ENCODE measurements around the gene ATG4A. TPM values are rescaled to one million over a fixed set of nuclear protein-coding genes. Genes with fewer than 3 reads are reported as not detected.

Gene ATG4A
- polyA plus RNA-seq, 3 donors = 6.6 to 16.8 (median 16.6) TPM

DNA sequence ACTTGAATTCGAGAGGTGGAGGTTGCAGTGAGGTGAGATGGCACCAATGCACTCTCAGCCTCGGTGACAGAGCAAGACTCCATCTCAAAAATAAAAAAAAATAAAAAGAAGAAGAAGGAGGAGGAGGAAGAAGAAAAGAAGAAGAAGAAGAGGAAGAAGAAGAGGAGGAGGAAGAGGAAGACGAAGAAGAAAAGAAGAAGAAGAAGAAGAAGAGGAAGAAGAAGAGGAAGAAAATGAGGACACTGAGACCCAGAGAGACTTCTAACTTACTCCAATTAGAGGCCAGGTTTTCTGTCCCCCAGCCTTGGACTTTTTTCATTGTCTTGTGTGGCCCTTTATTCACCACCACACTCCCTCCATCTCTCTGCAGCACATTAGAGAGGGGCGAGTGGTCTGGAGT lies 70.7 kb downstream of the ATG4A start:
- Mint-ChIP-seq H3K4me1 (peaks cover 2% of the 10 kb centered on the region), H3K36me3 (no peaks in the 10 kb centered on the region), H3K4me3 (no peak overlapping the region), H3K27ac (no peak overlapping the region), H3K9me3 (peaks cover 0 to 3% (median 0%) of the 10 kb centered on the region in 7 donors), H3K27me3 (ENCODE audit: low read depth in 3 of 3) (peaks cover 0 to 14% (median 0%) of the 10 kb centered on the region in 3 donors)
- Histone ChIP-seq H3K9me3 (replicated peaks in 1 of 2; ENCODE audit: control insufficient read depth in 1 of 2, insufficient read depth in 1 of 2, low read length in 2 of 2) (no peaks in the 10 kb centered on the region), H3K79me2 (ENCODE audit: insufficient read depth, low read length) (no peaks in the 10 kb centered on the region), H3K36me3 (replicated peaks in 1 of 2; ENCODE audit: control insufficient read depth in 1 of 2, insufficient read depth in 2 of 2, low read length in 2 of 2) (no peaks in the 10 kb centered on the region), H2AFZ (ENCODE audit: insufficient read depth, low read depth, low read length, poor library complexity, severe bottlenecking) (no peak overlapping the region), H3K27ac (ENCODE audit: low read depth in 1 of 2, low read length in 2 of 2) (no peak overlapping the region), H3K9ac (ENCODE audit: insufficient read depth, low read length, poor library complexity, severe bottlenecking) (no peak overlapping the region), H3K27me3 (ENCODE audit: control insufficient read depth in 2 of 2, insufficient read depth in 2 of 2, low read length in 2 of 2) (no peaks in the 10 kb centered on the region), H3K4me3 (replicated peaks in 1 of 3; ENCODE audit: low read depth in 2 of 3, low read length in 3 of 3) (no peak overlapping the region), H4K20me1 (ENCODE audit: insufficient read depth, low read length) (no peaks in the 10 kb centered on the region), H3K4me1 (ENCODE audit: control insufficient read depth in 1 of 2, insufficient read depth in 2 of 2, low read length in 2 of 2) (no peaks in the 10 kb centered on the region), H3K4me2 (replicated peaks; ENCODE audit: extremely low read depth, low read length, poor library complexity, severe bottlenecking) (no peak overlapping the region)
- intact Hi-C loops (cut with micrococcal nuclease) = no loop called here
- no peak for DNase-seq
- WGBS (ENCODE audit: insufficient coverage) = no CpG with 5 or more reads among the region's 4 CpGs
- TF ChIP-seq, protein P1, sequence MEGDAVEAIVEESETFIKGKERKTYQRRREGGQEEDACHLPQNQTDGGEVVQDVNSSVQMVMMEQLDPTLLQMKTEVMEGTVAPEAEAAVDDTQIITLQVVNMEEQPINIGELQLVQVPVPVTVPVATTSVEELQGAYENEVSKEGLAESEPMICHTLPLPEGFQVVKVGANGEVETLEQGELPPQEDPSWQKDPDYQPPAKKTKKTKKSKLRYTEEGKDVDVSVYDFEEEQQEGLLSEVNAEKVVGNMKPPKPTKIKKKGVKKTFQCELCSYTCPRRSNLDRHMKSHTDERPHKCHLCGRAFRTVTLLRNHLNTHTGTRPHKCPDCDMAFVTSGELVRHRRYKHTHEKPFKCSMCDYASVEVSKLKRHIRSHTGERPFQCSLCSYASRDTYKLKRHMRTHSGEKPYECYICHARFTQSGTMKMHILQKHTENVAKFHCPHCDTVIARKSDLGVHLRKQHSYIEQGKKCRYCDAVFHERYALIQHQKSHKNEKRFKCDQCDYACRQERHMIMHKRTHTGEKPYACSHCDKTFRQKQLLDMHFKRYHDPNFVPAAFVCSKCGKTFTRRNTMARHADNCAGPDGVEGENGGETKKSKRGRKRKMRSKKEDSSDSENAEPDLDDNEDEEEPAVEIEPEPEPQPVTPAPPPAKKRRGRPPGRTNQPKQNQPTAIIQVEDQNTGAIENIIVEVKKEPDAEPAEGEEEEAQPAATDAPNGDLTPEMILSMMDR (IDR thresholded peaks at IDR 0.05) = no peak

DNA sequence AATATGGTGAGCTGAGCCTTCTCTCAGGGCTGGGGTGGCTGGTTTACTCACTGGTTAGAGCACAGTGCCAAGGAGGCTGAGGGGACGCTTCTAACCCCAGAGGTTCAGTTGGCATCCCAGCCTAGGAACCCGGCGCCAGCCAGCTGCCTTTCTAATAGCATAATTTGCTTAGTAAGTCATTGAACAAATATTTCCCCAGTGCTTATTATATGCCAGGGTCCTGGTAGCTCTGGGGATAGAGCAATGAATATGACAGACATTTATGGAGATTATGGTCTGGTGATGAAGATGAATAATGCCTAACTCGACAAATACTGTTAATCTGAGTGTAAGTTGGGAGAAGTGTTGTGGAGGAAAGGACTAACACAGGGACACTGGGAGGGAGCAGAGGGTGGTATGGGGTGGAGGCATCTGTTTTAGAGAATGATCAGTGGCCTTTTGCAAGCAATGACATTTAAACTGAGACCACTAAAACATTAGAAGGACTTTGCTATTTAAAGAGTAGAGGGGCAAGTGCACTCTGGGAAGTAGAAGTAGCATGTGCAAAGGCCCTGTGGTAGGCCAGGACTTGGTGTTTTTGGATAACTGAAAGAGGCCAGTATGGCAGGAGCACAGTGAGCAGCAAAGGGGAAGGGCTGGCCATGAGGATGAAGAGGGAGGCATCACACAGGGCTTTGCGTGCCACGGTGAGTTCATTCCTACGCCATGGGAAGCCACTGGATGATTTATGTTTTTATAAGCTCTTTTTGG lies 71.9 kb downstream of the ATG4A start:
- Mint-ChIP-seq H3K4me1 (peaks cover 2% of the 10 kb centered on the region), H3K4me3 (no peak overlapping the region), H3K9me3 (peaks cover 0 to 3% (median 0%) of the 10 kb centered on the region in 7 donors), H3K36me3 (no peaks in the 10 kb centered on the region), H3K27ac (no peak overlapping the region), H3K27me3 (ENCODE audit: low read depth in 3 of 3) (peaks cover 0 to 20% (median 0%) of the 10 kb centered on the region in 3 donors)
- no peaks in the 10 kb centered on the region for H3K9me3 ChIP-seq (replicated peaks in 1 of 2; ENCODE audit: control insufficient read depth in 1 of 2, insufficient read depth in 1 of 2, low read length in 2 of 2)
- H4K20me1 ChIP-seq (ENCODE audit: insufficient read depth, low read length) = no peaks in the 10 kb centered on the region
- no peak overlapping the region for H2AFZ ChIP-seq (ENCODE audit: insufficient read depth, low read depth, low read length, poor library complexity, severe bottlenecking)
- 80% methylated on average over 1 of the region's 7 CpGs for WGBS (ENCODE audit: insufficient coverage)
- intact Hi-C loops (cut with micrococcal nuclease) = no loop called here
- H3K4me3 ChIP-seq (replicated peaks in 1 of 3; ENCODE audit: low read depth in 2 of 3, low read length in 3 of 3) = no peak overlapping the region
- no peak overlapping the region for H3K4me2 ChIP-seq (replicated peaks; ENCODE audit: extremely low read depth, low read length, poor library complexity, severe bottlenecking)
- H3K79me2 ChIP-seq (ENCODE audit: insufficient read depth, low read length) = no peaks in the 10 kb centered on the region
- H3K9ac ChIP-seq (ENCODE audit: insufficient read depth, low read length, poor library complexity, severe bottlenecking) = no peak overlapping the region
- TF ChIP-seq, protein P1 (IDR thresholded peaks at IDR 0.05) = no peak
- H3K27ac ChIP-seq (ENCODE audit: low read depth in 1 of 2, low read length in 2 of 2) = no peak overlapping the region
- DNase-seq = no peak
- no peaks in the 10 kb centered on the region for H3K36me3 ChIP-seq (replicated peaks in 1 of 2; ENCODE audit: control insufficient read depth in 1 of 2, insufficient read depth in 2 of 2, low read length in 2 of 2)
- H3K27me3 ChIP-seq (ENCODE audit: control insufficient read depth in 2 of 2, insufficient read depth in 2 of 2, low read length in 2 of 2) = no peaks in the 10 kb centered on the region
- H3K4me1 ChIP-seq (ENCODE audit: control insufficient read depth in 1 of 2, insufficient read depth in 2 of 2, low read length in 2 of 2) = no peaks in the 10 kb centered on the region

All from CD14-positive monocyte (primary cell).